Stimulated activated CD4-positive, alpha-beta T cell treated with anti-CD3 and anti-CD28 coated beads, Interleukin-12 subunit alpha, Interleukin-12 subunit beta, amount 100 ng/mL, for 24 hours (primary cell): ENCODE data around the gene OR2G6.
"Not testable (repeated sequence)": the region's sequence is repeated elsewhere in the genome, so short reads cannot be mapped to it uniquely, and the experiment has no call there.

Experiments
- DNase-seq, 2 experiments: peaks; one replicate each; pipeline ENCODE4 v3.0.0-alpha.2; 2020; ENCODE audit warnings: low read depth in 2 of 2

Gene OR2G6

GRCh38 chr1:248574657-248575056 is 66.8 kb downstream of the OR2G6 start, which contains the start of gene OR2T34:
TSS of gene OR2T34 (minus strand) at chr1:248574757. CDS start at chr1:248574757, 0 bp downstream.
- DNase-seq, result not testable (repeated sequence)

GRCh38 chr1:248576260-248576980 is 68.5 kb downstream of the OR2G6 start:
- DNase-seq, result no peak
